Hepatocyte (in vitro differentiated cells): ENCODE results near the gene LRRC66.

Source experiments
- CTCF ChIP-seq: fragments of 200-600 bp; sonication (generic); IDR thresholded peaks from 2 replicates; pipeline ENCODE4 v1.5.1; 2016; ENCODE audit warnings: antibody characterized with exemption, mild to moderate bottlenecking; ENCODE audit not compliant: poor library complexity
- EZH2 ChIP-seq: fragments of 200-600 bp; sonication (generic); IDR thresholded peaks from 2 replicates; pipeline ENCODE4 v1.6.1; 2016; ENCODE audit warnings: antibody characterized with exemption, mild to moderate bottlenecking, borderline replicate concordance

GRCh38 chr4:52017814-52018213 is 2.3 kb downstream of the LRRC66 start:
- TF ChIP-seq CTCF (no peak), EZH2 (no peak)
